GDM1 (cell line): ENCODE measurements around the gene DAPK1.
A peak's percentile ranks its signal among the peaks of the same experiment; 100 is the strongest.

Experiments
- DNase-seq: peaks from one replicate; lab custom pipeline; 2025; lab: John Stamatoyannopoulos, UW

DAPK1 gene

GRCh38 chr9:87569008-87569509 lies 71.4 kb downstream of the DAPK1 start:
- DNase-seq = no peak

DNA sequence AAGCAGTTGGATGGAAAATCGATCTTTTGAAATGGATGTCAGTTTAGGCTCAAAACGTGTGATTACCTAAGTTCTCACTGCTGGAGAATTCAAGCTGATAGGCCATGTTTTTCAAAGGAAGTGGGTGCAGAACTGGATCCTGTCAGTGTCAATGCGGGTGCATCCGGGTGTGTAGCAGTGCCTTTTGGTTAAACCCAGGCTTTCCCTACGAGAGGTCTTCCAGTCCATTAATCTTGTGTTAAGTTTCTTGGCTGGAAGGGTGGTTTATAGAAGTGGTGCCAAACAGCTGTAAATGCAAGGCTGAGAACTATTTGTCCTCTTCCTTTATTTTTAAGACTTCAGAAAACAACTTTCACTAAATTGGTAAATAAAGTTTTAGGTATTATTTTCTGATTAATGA lies 71.9 kb downstream of the DAPK1 start:
- DNase-seq = peak; percentile 13

DNA sequence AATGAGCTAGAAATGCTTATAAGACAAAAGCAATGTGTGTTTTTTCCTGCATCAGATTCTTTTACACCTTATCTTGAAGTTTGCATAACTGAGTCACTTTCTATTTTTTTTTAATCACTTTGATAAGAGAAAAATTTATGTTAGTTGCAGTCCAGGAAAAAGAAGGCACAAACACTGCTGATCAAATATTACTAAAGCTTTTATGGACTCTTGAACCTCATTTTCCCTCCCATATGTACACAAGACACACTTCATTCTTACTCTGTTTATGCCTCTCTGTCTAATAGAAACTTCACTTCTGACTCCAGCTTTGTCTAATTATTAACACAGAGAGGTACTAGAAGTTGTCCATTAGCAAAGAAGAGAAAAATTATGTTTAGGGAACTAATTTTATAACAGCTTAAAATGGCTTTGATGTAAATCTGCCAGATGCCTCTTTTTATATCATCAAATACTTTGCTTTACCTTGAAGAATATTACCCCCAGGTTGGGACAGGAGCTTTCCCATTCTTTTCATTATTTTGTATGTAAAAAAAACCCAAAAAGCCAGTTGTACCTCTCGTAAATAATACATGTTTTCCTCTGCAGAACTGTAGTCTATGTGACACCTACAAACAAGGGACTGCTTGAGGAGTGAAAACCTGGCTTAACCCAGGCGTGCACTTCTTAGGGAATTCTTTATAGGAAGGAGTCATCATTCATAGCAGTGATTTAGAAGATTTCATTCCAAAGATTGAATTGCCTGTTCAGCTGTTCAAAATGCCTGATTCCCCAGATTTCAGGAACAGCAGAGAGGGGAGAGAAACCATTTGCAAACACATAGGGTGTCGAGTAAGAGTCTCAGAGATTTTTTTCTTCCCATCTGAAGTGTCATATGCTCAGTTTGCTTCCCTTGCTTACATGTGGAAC lies 72.6 kb downstream of the DAPK1 start:
- DNase-seq = no peak

- DNase-seq = no peak
Measured at GRCh38 chr9:87572719-87573118, 75.1 kb downstream of the DAPK1 start.

- no peak for DNase-seq
Measured at GRCh38 chr9:87573841-87574342, 76.2 kb downstream of the DAPK1 start.

DNA sequence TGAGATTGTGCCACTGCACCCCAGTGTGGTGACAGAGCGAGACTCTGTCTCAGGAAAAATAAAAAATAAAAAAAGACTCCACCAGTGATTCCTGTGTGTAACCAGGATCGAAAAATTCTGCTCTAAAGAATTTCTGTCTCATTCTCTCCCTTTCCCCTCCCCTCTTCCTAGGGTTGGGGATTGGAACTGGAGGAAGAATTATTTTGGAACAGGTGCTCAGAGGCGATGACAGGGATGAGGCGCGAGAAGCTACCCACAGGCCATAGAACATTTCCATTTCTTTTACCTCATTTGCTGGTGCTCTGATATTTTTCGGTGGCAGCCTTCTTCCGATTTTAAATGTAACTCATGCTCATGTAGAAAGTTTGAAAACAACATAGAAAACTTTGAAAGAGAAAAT lies 80.1 kb downstream of the DAPK1 start:
- no peak for DNase-seq

DNA sequence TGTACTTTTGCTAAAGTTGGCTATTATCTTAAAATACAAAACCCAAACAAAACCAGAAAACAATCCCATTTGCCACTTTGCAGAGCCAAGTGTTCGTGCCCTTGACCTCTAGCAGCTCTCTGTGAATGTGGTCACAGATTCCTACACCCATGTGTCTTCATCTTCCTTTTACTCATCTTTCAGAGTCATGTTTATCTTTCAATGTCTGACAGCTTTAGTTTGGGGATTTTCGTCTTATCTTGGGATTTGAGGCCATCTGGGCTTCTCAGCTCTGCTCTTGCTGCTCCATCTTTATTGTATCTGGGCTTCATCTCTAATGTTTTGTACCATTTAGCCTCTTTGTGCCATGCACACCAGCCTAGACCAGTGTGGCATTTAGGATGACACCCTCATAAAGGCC lies 81.0 kb downstream of the DAPK1 start:
- no peak for DNase-seq

DNA sequence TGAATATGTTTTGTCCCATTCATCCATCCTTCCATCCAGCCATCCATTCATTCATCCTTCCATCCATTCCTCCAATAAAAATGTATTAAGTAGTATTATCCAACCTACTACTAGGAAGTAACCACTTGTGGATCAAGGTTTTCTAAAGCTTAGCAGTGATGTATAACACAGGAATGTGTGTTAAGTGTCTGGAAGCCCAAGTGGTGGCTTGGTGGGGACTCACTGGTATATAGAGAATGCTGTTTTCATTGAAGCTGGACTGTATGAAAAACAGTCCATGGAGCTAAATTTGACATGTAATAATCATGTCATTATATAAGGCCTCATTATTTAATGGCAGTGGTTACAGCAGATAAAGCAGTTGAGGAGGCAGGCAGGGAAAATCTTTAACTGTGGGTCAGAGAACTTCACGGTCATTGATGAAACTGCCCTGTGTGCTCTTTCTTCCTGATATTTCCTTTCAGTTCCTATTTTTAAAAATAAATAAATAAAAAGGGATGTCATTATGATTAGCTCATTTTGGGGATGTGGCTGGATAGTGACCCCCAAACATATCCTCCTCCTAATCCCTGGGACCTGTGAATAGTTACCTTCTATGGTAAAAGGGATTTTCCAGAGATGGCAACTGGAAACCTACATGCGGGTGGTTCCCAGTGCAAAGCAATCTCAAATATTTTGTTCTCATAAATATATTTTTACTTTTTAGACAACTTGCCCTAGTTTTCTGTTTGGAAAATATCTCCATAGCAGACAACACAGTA lies 82.3 kb downstream of the DAPK1 start:
- no peak for DNase-seq

- DNase-seq = no peak
Measured at GRCh38 chr9:87580941-87581438, 83.3 kb downstream of the DAPK1 start.

DNA sequence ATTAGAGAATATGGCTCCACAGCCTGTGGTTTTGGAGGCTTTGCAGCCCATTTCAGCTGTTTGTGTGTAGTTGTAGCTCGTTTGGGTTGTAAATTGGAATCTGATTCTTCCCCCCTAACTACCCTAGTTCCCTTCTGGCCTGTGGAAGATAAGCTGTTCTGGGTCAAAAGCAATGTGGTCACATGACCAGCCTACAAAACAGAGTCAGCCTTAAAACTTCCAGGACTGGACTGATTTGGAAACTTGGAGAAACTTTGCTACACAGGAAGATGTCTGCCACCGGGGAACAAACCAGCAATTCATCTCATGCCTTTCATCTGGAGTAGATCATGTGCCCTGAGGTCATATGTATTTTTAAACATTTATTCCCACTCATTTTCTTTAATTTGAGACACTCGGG lies 83.8 kb downstream of the DAPK1 start:
- DNase-seq = no peak

GRCh38 chr9:87581949-87582637 lies 84.4 kb downstream of the DAPK1 start:
- DNase-seq = no peak

DNA sequence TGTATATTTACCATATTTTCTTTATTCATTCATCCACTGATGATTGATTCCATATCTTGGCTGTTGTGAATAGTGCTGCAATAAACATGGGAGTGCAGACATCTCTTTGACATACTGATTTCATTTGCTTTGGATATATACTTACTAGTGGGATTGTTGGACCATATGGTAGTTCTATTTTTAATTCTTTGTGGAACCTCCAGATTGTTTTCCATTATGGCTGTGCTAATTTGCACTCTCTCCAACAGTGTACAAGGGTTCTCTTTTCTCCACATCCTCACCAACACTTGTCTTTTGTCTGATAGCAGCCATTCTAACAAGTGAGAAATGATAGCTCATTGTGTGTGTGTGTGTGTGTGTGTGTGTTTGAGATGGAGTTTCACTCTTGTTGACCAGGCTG lies 86.7 kb downstream of the DAPK1 start:
- DNase-seq = no peak

GRCh38 chr9:87585123-87585855 lies 87.6 kb downstream of the DAPK1 start:
- DNase-seq = no peak

DNA sequence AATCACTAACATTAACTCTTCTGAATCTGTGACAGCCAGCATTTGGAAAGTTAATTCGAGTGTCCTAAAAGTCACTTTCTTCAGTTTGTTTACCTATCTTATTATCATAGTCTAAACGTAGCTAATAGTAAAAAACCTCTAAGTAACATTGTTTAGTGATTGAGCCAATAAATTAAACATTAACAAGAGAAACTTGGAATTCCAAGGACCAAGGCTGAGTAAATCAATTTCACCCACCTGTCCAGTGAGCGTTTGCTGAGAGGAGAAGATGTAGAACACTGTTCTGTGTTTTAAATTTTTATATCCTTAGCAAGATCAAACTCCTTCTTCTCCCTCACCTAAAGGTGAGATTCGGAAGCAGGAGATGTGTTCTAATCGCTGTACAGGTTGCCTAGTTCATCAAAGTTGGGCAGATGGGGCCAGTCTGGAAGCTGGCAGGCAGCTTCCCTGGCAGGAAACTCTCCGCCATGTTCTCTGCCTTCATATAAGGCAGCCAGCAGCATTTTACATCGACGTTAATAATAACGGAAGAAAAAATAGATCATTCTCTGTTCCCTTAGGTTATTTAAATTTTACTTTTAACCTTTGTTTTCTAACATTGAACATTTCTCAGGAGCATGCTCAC lies 89.2 kb downstream of the DAPK1 start:
- no peak for DNase-seq

- DNase-seq = no peak
Measured at GRCh38 chr9:87587356-87587745, 89.7 kb downstream of the DAPK1 start.

DNA sequence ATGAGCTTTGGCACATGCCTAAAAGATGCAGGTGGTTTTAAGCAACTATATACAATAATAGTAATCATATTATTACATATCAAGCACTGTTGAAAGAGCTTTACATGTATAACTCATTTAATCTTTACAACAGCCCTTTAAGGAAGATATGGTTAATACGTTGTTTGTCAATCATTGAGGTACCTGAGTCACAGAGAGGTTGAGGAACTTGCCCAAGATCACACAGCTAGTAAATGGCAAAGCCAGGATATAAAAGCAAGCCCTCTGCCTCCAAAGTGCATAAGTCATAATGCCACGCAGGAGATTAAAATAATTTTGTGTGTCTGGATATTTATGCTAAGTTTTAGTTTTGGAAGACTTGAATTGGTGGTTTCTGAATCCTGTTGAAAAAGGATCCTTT lies 90.2 kb downstream of the DAPK1 start:
- no peak for DNase-seq

DNA sequence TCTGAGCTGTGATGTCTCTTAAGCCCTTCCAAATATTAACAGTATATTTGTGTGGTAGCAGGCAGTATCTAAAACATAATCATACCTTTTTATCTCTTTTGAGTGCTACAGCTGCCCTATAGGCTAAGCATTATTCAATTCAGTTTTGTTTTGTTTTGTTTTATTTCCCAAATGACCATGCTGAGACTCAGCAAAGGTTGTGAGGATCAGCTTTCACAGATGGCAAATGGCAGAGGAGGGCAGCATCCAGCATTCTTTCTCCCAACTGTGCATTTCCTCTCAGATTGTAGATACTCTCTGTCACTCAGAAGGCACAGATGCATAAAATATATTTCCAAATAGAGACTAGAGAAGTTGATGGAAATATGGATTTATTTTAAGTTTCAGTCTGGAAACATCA lies 90.7 kb downstream of the DAPK1 start:
- DNase-seq = no peak

- DNase-seq = no peak
Measured at GRCh38 chr9:87590996-87591395, 93.3 kb downstream of the DAPK1 start.

DNA sequence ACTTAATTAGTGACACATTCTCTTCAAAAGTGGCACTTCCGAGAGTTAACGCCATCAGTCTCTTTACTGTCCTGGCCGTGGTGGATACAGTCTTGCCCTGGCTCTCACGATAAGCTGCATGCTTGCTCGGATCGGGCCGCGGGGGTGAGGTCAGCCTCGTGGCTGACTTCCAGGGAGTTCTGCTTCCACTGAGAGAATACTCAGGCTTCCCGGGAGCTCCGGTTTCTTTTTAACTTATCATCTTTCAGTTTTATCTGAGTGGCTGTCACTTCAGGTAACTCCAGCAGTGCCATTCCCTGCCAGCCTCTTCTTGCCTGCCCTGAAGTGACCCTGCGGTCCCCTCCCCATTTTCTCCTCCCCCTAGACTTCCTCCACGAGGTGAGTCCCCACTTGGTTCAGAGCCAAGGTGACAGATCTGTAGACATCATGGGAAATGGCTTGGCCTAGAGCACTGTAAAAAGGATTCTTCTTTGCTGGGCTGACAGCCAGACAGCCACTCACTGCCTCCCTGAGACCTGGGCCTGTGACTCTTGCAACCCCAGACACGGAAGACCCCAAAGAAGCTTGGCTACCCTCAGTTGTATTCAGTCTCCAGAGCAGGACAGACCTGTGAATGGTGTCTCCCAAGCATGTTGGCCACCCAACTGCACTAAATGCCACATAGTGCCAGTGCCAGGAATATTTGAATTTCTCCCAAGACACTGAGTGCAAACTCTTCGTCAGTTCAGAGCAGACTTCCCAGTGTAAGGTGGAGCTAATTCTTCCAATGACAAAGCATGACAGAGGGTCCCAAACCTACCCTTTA lies 95.1 kb downstream of the DAPK1 start:
- no peak for DNase-seq

- no peak for DNase-seq
Measured at GRCh38 chr9:87593359-87593980, 95.8 kb downstream of the DAPK1 start.
